ENCODE data around the gene SUPT3H. TPM values are rescaled to one million over a fixed set of nuclear protein-coding genes. Genes with fewer than 3 reads are reported as not detected.
"Not testable (repeated sequence)": the region's sequence is repeated elsewhere in the genome, so short reads cannot be mapped to it uniquely, and the experiment has no call there.

The SUPT3H gene
- total RNA-seq, 2 donors from 2014 or later, result 2.5 to 4.5 TPM

DNA sequence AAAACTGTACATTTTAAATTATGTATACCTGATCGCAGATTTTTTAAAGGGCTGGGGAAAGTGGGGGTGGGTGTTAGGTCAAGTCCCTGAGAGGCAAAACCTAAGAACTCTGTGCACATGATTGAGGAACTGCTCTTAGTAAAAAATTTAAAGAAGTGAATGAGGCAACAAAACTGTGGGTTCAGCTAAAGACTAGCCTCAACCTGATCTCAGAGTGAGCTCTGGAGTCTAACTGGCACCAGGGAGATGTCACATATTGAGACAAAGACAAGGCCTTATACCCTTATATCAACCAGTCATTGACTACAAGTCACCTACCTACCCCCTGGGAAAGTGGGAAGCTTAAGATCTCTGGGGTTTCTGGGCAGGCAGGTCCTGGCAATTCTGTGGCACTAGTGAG, 77.0 kb downstream of the SUPT3H start:
- no peaks in the 10 kb centered on the region for H3K36me3 ChIP-seq
- DNase-seq (ENCODE audit: low spot score), result no peak
- H3K27ac ChIP-seq, result no peak overlapping the region
- no peaks in the 10 kb centered on the region for H3K4me1 ChIP-seq
- no peaks in the 10 kb centered on the region for H3K9me3 ChIP-seq
- no peak overlapping the region for H3K4me3 ChIP-seq
- no peak for TF ChIP-seq CTCF (IDR thresholded peaks at IDR 0.05)
- H3K27me3 ChIP-seq, result no peaks in the 10 kb centered on the region

- no peak for DNase-seq (ENCODE audit: low spot score)
- no peaks in the 10 kb centered on the region for H3K27me3 ChIP-seq
- no peak overlapping the region for H3K4me3 ChIP-seq
- H3K27ac ChIP-seq, result no peak overlapping the region
- no peaks in the 10 kb centered on the region for H3K36me3 ChIP-seq
- H3K4me1 ChIP-seq, result no peaks in the 10 kb centered on the region
- no peaks in the 10 kb centered on the region for H3K9me3 ChIP-seq
- no peak for TF ChIP-seq CTCF (IDR thresholded peaks at IDR 0.05)
Observed at GRCh38 chr6:45299096-45299581, 78.6 kb downstream of the SUPT3H start.

- no peak for DNase-seq (ENCODE audit: low spot score)
- Histone ChIP-seq H3K4me1 (no peaks in the 10 kb centered on the region), H3K27ac (no peak overlapping the region), H3K36me3 (no peaks in the 10 kb centered on the region), H3K9me3 (peaks cover 0 to 4% of the 10 kb centered on the region in 2 donors), H3K4me3 (no peak overlapping the region), H3K27me3 (no peaks in the 10 kb centered on the region)
- no peak for TF ChIP-seq CTCF (IDR thresholded peaks at IDR 0.05)
Observed at GRCh38 chr6:45297320-45297719, 80.4 kb downstream of the SUPT3H start.

GRCh38 chr6:45294065-45294701, 83.6 kb downstream of the SUPT3H start:
- not testable (repeated sequence) for H3K27me3 ChIP-seq; H3K9me3 ChIP-seq; H3K4me3 ChIP-seq; H3K36me3 ChIP-seq; H3K27ac ChIP-seq; H3K4me1 ChIP-seq; DNase-seq (ENCODE audit: low spot score)

GRCh38 chr6:45293306-45293705, 84.4 kb downstream of the SUPT3H start:
- H3K4me1 ChIP-seq, result no peaks in the 10 kb centered on the region
- no peak overlapping the region for H3K4me3 ChIP-seq
- no peak for TF ChIP-seq CTCF (IDR thresholded peaks at IDR 0.05)
- no peak for DNase-seq (ENCODE audit: low spot score)
- no peaks in the 10 kb centered on the region for H3K27me3 ChIP-seq
- peaks cover 0 to 7% of the 10 kb centered on the region in 2 donors for H3K9me3 ChIP-seq
- H3K36me3 ChIP-seq, result no peaks in the 10 kb centered on the region
- no peak overlapping the region for H3K27ac ChIP-seq

DNA sequence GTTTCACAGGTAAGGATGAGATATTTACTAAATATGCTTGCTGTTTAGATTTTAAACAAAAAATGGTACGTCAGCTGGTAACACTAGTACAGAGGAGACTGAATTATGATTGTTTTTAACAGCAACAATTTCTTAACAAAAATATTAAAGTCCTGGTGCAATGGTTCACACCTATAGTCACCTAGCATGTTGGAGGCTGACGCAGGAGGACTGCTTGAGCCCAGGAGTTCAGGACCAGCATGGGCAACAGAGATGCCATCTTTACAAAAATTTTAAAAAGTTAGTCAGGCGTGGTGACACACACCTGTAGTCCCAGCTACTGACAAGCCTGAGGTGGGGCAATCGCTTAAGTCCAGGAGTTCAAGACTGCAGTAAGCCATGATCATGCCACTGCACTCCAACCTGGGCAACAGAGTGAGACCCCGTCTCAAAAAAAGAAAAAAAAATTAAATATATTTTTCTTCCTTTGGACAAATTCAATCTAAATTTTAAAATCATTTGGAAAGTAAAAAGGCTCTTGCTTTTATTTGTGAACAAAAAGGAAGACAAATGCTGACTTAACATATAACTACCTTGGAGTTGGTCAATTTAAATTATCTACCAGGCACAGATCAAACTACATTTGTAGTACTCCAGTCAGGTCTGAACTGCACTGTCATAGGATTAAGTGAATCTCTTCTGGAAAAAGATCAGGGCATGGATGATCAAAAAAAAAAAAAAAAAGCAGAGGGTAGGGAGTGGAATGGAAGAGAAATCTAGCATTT, 87.8 kb downstream of the SUPT3H start:
- Histone ChIP-seq H3K27ac (no peak overlapping the region), H3K27me3 (no peaks in the 10 kb centered on the region)
- TF ChIP-seq CTCF (IDR thresholded peaks at IDR 0.05), result no peak

DNA sequence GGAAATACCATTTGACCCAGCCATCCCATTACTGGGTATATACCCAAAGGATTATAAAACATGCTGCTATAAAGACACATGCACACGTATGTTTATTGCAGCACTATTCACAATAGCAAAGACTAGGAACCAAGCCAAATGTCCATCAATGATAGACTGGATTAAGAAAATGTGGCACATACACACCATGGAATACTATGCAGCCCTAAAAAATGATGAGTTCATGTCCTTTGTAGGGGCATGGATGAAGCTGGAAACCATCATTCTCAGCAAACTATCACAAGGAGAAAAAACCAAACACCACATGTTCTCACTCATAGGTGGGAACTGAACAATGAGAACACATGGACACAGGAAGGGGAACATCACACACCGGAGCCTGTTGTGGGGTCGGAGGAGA, 91.0 kb downstream of the SUPT3H start:
- not testable (repeated sequence) for H3K4me1 ChIP-seq; DNase-seq (ENCODE audit: low spot score); H3K9me3 ChIP-seq; H3K27me3 ChIP-seq; H3K4me3 ChIP-seq; H3K36me3 ChIP-seq; H3K27ac ChIP-seq

More for the DNA sequence above, 87.8 kb downstream of the SUPT3H start:
- Histone ChIP-seq H3K9me3 (peaks cover 0 to 7% of the 10 kb centered on the region in 2 donors), H3K36me3 (no peaks in the 10 kb centered on the region), H3K4me3 (no peak overlapping the region), H3K4me1 (no peaks in the 10 kb centered on the region)
- DNase-seq (ENCODE audit: low spot score), result no peak

All from right atrium auricular region (tissue), 2 donors.